ENCODE data around the gene SLC13A2. TPM values are rescaled to one million over a fixed set of nuclear protein-coding genes. Genes with fewer than 3 reads are reported as not detected.

The SLC13A2 gene
- total and polyA plus RNA-seq, 2 donors (not counting 3 experiments of a cell fraction or from before 2014, with no cell fraction given) = not detected

- Histone ChIP-seq H2AFZ (ENCODE audit: low read depth, low read length) (no peak overlapping the region), H3K4me2 (ENCODE audit: insufficient read depth, low read length) (no peak overlapping the region), H3K36me3 (ENCODE audit: control insufficient read depth in 2 of 2, extremely low read depth in 1 of 2, insufficient read depth in 2 of 2, low read length in 2 of 2) (no peaks in the 10 kb centered on the region), H4K20me1 (replicated peaks; ENCODE audit: control insufficient read depth, extremely low read depth, insufficient read depth, low read length) (no peaks in the 10 kb centered on the region), H3K27ac (ENCODE audit: insufficient read depth, low read depth, low read length) (no peak overlapping the region), H3K9me3 (replicated peaks; ENCODE audit: control insufficient read depth, insufficient read depth, low read length) (no peaks in the 10 kb centered on the region), H3K4me3 (replicated peaks in 1 of 3; ENCODE audit: insufficient read depth in 1 of 3, low read depth in 1 of 3, low read length in 3 of 3) (no peak overlapping the region), H3K9me1 (replicated peaks; ENCODE audit: control insufficient read depth, extremely low read depth, insufficient read depth, low read length) (no peaks in the 10 kb centered on the region), H3K27me3 (ENCODE audit: control insufficient read depth in 2 of 2, insufficient read depth in 2 of 2, low read length in 2 of 2) (peaks cover 20 to 22% of the 10 kb centered on the region in 2 experiments), H3K9ac (replicated peaks; ENCODE audit: extremely low read depth, insufficient read depth, low read length) (no peak overlapping the region), H3K4me1 (ENCODE audit: control insufficient read depth, extremely low read depth, insufficient read depth, low read length) (no peaks in the 10 kb centered on the region), H3K79me2 (ENCODE audit: control insufficient read depth, insufficient read depth, low read length) (no peaks in the 10 kb centered on the region)
- dilution Hi-C loops (cut with MboI; ENCODE audit: extremely low pct_ligation_motif_present, low sequenced_read_pairs) = no loop called here
- FAIRE-seq (no peak), DNase-seq (ENCODE audit: low read depth, low spot score) (no peak)
- CTCF ChIA-PET = interaction anchor here (0.6 kb wide), 1 partner anchor 12 kb away, joined by 3 read pairs; no protein-coding TSS in a partner anchor
- BruUV-seq (replicated peaks) = no TSS peak
- intact Hi-C loops (cut with micrococcal nuclease) = no loop called here
- POLR2A ChIA-PET = no interaction called here
- peak; percentile 42 for TF ChIP-seq EZH2 (IDR thresholded peaks at IDR 0.05; ENCODE audit: borderline replicate concordance, low read depth, low read length, severe bottlenecking)
- no peak for TF ChIP-seq POLR2A (IDR thresholded peaks at IDR 0.05; ENCODE audit: low read depth, low read length)
Measured at GRCh38 chr17:28507567-28508203, 34.2 kb downstream of the SLC13A2 start.

GRCh38 chr17:28508211-28508724, 34.8 kb downstream of the SLC13A2 start:
- ChIA-PET POLR2A (no interaction called here), CTCF (no interaction called here)
- no peaks in the 10 kb centered on the region for H3K9me1 ChIP-seq (replicated peaks; ENCODE audit: control insufficient read depth, extremely low read depth, insufficient read depth, low read length)
- no peak overlapping the region for H3K9ac ChIP-seq (replicated peaks; ENCODE audit: extremely low read depth, insufficient read depth, low read length)
- H3K79me2 ChIP-seq (ENCODE audit: control insufficient read depth, insufficient read depth, low read length) = no peaks in the 10 kb centered on the region
- no peaks in the 10 kb centered on the region for H4K20me1 ChIP-seq (replicated peaks; ENCODE audit: control insufficient read depth, extremely low read depth, insufficient read depth, low read length)
- no peak overlapping the region for H3K4me3 ChIP-seq (replicated peaks in 1 of 3; ENCODE audit: insufficient read depth in 1 of 3, low read depth in 1 of 3, low read length in 3 of 3)
- H3K9me3 ChIP-seq (replicated peaks; ENCODE audit: control insufficient read depth, insufficient read depth, low read length) = no peaks in the 10 kb centered on the region
- peaks cover 19 to 21% of the 10 kb centered on the region in 2 experiments for H3K27me3 ChIP-seq (ENCODE audit: control insufficient read depth in 2 of 2, insufficient read depth in 2 of 2, low read length in 2 of 2)
- no peaks in the 10 kb centered on the region for H3K36me3 ChIP-seq (ENCODE audit: control insufficient read depth in 2 of 2, extremely low read depth in 1 of 2, insufficient read depth in 2 of 2, low read length in 2 of 2)
- H3K4me2 ChIP-seq (ENCODE audit: insufficient read depth, low read length) = no peak overlapping the region
- no peaks in the 10 kb centered on the region for H3K4me1 ChIP-seq (ENCODE audit: control insufficient read depth, extremely low read depth, insufficient read depth, low read length)
- no peak overlapping the region for H3K27ac ChIP-seq (ENCODE audit: insufficient read depth, low read depth, low read length)
- DNase-seq (ENCODE audit: low read depth, low spot score) (no peak), FAIRE-seq (no peak)
- TF ChIP-seq MYC (IDR thresholded peaks at IDR 0.05; ENCODE audit: low read depth, low read length) = no peak
- no peak for TF ChIP-seq CTCF (IDR thresholded peaks at IDR 0.05; ENCODE audit: extremely low read depth in 1 of 2, insufficient read depth in 1 of 2, low read depth in 1 of 2, low read length in 2 of 2)
- no peak for TF ChIP-seq GATA2 (IDR thresholded peaks at IDR 0.05; ENCODE audit: insufficient read depth, insufficient read length, low read depth, low read length)
- no peak for TF ChIP-seq EZH2 (IDR thresholded peaks at IDR 0.05; ENCODE audit: borderline replicate concordance, low read depth, low read length, severe bottlenecking)
- TF ChIP-seq, protein P1, sequence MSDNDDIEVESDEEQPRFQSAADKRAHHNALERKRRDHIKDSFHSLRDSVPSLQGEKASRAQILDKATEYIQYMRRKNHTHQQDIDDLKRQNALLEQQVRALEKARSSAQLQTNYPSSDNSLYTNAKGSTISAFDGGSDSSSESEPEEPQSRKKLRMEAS (IDR thresholded peaks at IDR 0.05; ENCODE audit: insufficient read depth, insufficient read length) = no peak
- no peak for TF ChIP-seq FOS (IDR thresholded peaks at IDR 0.05; ENCODE audit: borderline replicate concordance, insufficient read depth, low read length)
- TF ChIP-seq POLR2AphosphoS5 (IDR thresholded peaks at IDR 0.05; ENCODE audit: insufficient read depth, low read depth, low read length) = no peak
- no peak for TF ChIP-seq POLR2A (IDR thresholded peaks at IDR 0.05; ENCODE audit: low read depth, low read length)
- TF ChIP-seq JUN (IDR thresholded peaks at IDR 0.05; ENCODE audit: borderline replicate concordance, insufficient read depth, insufficient read length, low read depth) = no peak
- intact Hi-C loops (cut with micrococcal nuclease) (no loop called here), dilution Hi-C loops (cut with MboI; ENCODE audit: extremely low pct_ligation_motif_present, low sequenced_read_pairs) (no loop called here)
- H2AFZ ChIP-seq (ENCODE audit: low read depth, low read length) = no peak overlapping the region
- BruUV-seq (replicated peaks) = no TSS peak
